Activated CD4-positive, alpha-beta T cell treated with anti-CD3 and anti-CD28 coated beads, Interleukin-2, amount 50 U/mL, for 48 hours (primary cell): Measurements from ENCODE around the gene AMBRA1.
"Not testable (repeated sequence)": the region's sequence is repeated elsewhere in the genome, so short reads cannot be mapped to it uniquely, and the experiment has no call there.

Experiments used
- DNase-seq, 2 experiments: peaks; one replicate each; pipeline ENCODE4 v3.0.0-alpha.2; 2020

AMBRA1 gene

DNA sequence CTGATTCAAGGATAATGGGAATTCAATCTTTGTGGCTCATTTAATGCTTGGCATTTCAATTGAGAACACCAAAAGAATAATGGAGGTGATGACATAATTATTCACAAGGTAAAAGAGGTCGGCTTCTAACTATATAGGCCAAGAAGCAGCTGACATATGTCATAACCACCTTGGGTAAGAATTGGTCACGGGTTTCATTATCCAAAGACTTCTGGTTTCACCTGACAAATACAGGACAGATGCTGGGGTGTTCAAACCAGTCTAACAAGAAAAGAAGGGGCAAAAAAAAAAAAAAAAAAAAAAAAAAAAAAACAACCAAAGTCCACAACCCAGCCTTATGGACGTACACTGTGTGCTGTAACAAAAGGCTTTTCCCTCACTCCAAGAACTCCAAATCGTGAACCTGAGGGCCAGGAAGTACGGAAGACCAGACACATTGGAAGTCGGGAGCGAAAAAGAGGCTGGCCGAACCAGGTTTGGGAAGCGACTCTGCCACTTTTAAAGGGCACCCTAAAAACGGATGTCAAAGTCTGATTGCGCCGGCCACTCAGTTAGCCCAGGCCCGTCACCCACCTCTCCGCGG lies 22.8 kb upstream of the AMBRA1 start:
- no peak for DNase-seq

DNA sequence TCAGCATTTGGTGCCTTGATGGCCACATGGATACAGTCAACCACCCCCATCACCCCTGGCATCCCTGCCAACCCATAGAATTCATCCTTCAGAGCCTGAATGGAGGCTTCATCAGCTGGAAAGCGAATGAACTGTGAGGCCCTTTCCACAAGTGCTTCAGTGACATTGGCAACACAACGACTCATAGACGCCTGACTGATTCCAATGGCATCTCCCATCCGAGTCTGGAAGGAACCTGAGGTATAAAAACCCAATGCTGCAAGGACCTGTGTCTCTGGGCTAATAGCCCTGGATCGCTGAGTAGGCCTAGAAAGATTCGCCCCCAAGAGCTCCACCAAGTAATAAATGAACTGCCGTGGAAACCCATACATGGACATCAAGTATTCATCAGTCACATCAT lies 21.9 kb upstream of the AMBRA1 start:
- DNase-seq: no peak

DNA sequence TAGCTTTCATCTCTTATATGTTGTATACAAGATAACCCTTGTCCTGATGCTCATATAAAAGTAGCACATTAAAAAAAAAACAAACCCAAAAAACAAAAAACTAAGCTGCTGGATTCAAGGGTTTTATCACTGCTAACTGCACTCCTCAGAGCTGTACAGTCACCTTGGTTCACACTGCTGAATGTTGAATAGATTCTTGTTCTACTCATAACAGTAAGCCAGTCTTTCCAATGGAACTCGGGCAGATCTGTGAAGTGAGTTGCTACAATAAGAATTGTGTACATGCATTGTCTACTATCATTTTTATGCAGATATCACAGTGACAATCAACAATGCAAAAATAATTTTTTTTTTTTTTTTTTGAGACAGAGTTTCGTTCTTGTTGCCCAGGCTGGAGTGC lies 18.5 kb upstream of the AMBRA1 start:
- no peak for DNase-seq

DNA sequence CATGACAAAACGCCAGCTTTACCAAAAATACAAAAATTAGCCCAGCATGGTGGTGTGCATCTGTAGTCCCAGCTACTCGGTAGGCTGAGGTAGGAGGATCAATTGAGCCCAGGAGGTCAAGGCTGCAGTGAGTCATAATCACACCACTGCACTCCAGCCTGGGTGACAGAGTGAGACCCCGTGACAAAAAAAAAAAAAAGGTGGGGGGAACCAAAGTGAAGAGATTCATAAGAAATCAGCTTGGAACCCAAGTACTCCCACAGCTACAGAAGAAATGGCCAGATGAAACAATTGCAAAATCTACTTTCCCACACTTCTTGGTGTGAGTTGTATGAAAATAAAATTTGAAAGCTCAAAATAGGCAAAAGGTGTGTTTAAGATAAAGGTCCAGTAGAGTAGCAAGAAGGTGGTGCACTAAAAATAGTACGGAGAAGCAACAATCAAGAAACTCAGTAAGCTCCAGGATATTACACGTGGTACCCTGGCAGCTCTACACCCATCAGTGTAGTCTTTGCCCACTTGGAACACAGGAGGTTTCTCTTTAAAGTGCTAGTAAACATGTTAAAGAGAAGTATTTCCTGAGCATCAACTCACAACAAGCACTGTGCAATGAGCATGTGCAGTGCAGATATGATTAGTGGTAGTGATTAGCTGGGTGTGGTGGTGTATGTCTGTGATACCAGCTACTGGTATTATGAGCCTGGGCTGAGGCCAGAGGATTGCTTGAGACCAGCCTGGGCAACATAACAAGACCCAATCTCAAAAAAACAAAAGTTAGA lies 17.9 kb upstream of the AMBRA1 start:
- no peak for DNase-seq

DNA sequence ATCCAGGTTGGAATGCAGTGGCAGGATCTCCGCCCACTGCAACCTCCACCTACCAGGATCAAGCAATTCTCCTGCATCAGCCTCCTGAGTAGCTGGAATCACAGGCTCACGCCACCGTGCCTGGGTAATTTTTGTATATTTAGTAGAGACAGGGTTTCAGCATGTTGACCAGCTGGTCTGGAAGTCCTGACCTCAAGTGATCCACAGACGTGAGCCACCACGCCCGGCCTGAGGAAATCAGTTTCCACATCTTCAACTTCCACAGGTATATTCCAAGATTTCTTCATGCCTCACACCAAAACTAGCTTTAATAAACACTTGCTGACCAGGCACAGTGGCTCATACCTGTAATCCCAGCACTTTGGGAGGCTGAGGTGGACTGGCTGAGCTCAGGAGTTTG lies 15.6 kb upstream of the AMBRA1 start:
- no peak for DNase-seq

DNA sequence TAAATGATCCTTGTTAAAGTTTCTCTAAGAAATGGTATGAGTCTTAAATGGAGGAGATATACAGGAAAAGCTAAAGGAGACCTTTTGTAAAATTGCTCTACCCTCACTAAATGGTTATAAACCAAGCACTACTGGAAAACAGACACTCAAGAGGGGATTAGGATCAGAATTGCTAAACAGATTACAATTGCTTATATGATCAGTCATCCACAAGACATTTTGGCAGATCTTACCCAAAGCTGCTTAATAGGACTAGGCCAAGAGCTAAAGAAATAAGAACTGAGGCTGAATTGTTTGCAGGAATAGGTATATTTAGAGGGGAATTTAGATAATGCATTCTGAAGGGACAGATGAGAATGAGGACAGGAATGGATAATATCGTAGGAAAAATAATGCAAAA lies 13.7 kb upstream of the AMBRA1 start:
- no peak for DNase-seq

DNA sequence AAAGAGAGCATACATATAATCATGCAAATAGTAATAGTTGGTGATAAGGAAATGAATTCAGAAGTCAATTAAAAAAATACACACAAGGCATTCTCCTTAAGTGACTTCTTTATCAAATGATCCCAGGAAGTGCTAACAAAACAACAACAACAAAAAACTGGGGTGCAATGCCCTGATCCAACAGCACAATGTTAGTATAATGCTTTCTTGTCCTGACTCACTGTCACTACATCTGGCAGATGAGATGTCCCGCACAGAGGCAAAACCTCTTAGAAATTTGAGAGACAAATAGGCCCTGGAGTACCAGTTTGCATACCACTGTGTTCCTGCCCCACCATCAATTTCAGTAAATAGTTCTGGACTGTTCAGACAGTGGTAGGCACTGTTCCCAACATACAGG lies 11.0 kb upstream of the AMBRA1 start:
- no peak for DNase-seq

DNA sequence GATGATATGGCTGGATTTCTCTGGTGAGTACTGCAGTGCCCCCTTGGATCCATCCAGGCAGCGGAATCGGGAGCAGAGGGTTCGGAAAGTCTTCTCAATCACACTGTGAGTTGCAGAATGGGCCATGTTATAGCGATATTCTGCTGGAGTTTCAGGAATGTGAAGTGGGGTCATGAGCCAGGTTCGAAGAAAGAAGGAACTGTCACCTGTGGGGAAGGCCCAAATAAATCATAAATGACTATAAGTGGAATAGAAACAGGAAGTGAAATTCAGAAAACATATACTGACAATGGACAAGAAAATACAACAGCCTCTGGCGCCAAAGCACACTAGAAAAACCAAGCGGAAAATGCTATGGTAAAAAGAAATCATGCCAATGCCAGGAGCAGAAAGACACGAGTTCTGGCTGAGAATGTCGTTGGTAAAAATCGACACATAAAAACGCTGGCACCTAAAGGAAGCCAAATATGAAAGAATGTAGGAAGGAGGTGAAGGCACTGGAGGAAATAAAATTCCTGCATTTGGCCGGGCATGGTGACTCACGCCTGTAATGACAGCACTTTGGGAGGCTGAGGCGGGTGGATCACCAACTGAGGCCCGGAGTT lies 10.0 kb upstream of the AMBRA1 start:
- DNase-seq: no peak

DNA sequence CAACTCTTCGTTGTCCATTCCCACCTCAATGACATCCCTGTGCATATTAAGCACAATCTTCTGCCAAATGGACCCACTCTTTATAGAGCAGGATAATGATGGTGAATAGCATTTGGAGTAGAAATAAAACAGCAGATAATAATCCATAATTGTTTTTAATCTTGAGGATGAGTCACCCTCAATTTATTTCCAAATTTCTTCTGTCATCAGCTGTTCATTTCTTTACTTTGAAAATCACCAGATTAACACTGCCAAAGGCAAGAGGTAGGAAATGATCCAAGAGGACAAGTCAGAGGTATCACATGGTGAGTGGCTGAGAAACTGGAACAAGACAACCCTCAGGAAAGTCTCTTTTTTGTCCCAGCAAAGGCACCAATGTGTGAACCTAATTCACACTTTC lies 7.3 kb upstream of the AMBRA1 start:
- DNase-seq: no peak

DNA sequence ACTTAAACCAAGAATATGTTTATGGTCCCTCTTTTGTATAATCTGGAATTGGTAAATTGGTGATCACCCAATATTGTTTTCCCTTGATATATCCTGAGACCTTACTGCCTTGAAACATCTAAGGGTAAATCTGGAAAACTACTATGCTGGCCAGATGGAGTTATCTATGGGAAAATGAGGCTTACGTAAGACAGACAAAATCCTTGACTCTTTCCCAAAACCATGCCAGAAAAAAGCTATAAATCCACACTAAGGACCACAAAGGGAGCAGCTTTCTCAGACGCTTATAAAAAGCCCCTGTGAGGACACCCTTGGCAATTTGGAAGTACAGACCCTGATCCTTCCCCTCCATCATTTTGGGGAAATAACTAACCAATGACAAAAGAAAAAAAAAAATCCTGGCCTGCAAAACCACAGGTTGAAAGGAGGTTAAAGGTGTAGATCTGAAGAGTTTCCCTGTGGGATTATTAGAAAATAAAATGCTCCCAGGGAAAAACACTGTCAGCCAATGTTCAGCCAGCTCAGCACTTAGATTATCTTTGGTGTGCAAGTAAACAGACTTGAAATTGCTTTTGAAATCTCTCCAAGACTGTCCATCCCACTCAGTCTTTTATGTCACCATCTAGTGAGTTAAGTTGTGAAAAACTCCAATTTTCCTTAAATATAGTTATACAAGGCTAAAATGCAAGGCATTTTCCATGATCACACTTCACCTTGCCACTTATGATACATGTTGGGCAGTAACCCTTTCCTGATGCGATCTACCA lies 6.6 kb upstream of the AMBRA1 start:
- no peak for DNase-seq

DNA sequence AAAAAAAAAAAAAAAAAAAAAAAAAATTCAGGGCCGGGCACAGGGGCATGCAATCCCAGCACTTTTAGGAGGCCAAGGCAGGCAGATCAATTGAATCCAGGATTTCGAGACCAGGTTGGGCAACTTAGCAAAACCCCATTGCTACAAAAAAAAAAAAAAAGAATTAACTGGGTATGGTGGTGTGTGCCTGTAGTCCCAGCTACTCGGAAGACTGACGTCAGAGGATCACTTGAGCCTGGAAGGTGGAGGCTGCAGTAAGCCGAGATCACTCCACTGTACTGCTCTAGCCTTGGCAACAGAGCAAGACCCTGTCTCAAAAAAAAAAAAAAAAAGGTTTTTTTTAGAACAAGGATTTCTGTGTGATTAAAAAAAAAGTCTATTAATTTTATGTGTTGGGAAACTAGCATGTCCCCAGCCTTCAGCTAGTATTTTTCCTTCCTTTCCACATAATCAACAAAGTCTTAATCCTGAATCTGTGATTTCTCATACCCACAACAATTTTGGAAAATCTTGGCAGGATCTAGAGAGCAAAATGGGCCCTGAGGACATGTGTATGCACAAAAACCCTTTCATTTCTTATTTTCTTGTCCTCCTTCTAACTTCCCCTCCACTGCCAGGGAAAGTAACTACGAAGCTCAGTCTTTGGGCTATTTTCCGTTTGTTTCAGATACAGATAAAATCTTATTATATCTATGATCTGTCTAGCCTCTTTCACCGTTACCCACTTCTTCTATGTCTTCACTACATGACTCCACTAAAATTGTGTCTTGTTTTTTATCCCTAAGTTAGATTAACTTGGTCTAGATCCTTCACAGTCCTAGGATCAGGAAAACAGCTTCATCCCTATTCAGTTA lies 5.7 kb upstream of the AMBRA1 start:
- DNase-seq: no peak

DNA sequence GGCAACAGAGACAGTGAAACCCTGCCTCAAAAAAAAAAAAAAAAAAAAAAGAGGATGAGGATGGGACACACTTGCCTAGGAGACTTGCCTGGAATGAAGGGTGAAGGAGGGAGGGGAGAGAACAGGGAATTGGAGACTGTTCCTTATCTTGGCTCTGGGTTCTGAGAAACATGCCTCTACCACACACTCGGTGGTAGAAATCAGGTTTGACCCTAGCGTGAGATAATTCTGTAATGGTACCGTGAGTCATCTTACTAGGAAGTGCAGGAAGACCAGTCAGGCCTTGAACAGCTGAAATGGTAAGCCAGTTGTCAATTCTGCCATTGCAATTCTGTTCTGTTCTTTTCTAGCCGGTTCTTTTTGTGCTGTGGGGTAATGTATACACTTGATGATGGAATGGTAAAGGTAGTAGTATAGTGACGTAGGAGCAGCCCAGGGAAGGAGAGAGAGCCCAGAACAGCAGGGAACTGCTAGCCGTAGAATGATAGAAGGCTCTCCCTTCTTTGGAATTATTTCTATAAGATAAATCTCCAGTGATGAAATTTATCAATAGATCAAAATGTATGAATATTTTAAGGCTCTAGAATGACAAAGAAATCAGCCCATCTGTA lies 3.9 kb upstream of the AMBRA1 start:
- DNase-seq: no peak

DNA sequence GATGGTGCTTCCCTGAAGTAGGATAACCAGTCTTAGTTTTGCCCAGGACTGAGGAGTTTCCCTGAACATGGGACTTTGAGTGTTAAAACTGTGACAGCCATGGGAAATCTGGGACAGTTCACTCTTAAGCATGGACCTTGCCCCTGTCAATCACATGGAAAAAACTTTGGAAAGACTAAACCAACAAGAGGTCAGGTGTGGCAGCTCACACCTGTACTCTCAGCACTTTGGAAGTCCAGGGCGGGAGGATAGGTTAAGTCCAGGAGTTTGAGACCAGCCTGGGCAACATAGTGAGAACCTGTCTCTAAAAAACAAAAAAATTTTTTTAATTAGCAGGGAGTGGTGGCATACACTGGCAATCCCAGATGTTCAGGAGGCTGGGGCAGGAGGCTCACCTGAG lies 3.3 kb upstream of the AMBRA1 start:
- DNase-seq: no peak

DNA sequence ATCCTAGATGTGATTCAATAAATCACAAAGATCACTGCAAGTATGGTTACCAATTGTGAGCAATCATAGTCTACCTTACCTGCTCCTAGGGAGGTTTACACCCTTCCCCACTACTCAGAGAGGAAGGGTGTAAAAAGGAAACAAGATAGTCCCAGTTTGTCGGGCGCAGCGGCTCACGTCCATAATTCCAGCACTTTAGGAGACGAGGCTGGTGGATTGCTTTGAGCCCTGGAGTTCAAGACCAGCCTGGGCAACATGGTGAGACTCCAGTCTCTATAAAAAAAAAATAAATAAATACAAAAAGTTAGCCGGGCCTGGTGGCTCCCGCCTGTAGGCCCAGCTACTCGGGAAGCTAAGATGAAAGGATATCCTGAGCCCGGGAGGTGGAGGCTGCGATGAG lies 962 bp upstream of the AMBRA1 start:
- no peak for DNase-seq

DNA sequence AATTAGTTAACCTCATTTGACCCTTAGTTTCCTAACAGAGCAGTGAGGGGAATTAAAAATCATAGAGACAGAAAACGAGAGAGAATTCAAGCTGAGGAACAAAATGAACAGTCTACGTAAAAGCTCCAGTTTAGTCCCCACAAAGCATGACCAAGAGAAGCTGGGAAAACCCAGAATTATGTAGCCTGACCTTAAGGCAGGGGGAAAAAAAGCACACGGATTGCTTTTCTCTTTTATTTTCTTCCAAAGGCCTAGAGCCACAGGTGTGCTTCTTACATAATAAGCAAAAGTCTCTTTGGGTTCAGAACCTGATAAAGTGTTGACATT lies 514 bp upstream of the AMBRA1 start:
- no peak for DNase-seq

DNA sequence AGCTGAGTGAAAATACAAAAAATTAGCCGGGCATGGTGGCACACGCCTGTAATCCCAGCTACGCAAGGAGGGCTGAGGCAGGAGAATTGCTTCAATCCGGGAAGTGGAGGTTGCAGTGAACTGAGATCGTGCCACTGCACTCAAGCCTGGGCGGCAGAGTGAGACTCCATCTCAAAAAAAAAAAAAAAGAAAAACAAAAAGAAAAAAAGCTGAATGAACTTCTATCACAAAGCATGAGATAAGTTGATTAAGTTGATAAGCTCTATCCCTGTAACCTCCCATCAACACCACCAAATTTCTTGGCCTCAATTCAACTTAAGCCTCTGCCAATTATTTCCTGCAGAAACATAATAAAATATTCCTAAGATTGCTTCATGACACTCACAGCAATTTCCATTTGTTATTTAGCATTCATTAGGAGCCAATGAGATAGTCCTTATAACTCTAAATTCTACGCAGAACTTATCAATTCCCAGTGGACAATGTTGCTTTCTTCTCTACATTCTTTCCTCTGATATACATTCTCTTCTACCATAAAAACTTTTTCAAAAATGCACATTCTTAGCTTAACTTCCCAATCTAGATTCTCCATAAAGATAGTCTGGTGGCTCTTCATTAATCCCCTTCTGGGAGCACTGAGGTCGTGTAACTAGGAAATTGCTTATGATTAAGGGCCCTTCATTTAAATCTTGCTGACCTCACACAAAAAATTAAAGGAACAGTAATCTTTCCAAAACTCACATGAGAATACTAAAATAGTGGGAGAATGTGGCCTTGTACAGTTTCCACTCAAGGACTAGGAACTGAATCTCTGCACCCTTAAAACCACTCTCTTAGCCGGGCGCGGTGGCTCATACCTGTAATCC lies 2.9 kb downstream of the AMBRA1 start:
- no peak for DNase-seq

DNA sequence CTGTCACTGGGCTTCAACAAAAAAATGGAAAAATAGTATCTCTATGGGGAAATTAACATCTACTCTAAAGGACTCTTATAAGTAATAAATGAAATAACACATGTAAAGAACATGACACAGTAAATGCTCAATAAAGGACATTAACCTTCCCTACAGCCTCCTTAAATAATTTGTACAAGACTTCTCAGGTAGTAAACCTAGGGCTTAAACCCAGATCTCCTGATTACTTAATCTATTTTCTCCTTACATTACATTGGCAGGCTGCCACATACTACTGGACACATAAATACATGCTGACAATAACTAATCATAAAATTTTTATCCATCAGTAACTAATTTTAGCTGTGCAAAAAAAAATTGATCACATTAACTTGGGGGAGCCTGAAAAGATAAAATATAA lies 4.9 kb downstream of the AMBRA1 start:
- no peak for DNase-seq

DNA sequence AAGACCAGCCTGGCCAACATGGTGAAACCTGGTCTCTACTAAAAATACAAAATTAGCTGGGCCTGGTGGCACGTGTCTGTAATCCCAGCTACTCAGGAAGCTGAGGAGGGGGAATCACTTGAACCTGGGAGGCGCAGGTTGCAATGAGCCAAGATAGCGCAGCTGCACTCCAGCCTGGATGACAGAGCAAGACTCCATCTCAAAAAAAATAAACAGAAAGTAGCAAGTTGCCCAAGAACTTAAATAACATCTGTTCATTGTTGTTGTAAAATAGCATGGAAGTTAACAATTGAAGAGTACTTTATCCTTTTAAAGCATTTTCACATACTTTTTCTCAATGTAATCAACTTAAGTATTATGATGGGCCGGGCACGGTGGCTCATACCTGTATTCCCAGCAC lies 5.7 kb downstream of the AMBRA1 start:
- no peak for DNase-seq

DNA sequence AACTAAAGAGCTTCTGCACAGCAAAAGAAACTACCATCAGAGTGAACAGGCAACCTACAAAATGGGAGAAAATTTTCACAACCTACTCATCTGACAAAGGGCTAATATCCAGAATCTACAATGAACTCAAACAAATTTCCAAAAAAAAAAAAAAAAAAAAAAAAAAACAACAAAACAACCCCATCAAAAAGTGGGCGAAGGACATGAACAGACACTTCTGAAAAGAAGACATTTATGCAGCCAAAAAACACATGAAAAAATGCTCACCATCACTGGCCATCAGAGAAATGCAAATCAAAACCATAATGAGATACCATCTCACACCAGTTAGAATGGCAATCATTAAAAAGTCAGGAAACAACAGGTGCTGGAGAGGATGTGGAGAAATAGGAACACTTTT lies 10.3 kb downstream of the AMBRA1 start:
- not testable (repeated sequence) for DNase-seq

DNA sequence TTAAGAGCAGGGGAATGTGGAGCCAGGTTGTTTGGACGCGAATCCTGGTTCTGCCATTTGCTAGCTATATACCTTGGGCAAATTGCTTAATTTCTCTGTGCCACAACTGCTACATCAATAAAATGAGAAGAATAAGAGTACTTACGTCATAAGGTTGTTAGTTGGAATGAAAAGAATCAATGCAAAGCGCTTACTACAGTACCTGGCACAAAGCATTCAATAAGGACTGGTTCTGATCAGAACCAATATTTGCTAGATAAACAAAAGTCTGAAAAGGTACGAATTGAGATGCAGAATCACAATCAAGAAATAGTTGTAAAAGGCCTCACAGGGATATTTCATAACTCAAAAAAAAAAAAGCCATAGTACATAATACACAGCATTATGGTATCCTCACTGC lies 11.2 kb downstream of the AMBRA1 start:
- no peak for DNase-seq

DNA sequence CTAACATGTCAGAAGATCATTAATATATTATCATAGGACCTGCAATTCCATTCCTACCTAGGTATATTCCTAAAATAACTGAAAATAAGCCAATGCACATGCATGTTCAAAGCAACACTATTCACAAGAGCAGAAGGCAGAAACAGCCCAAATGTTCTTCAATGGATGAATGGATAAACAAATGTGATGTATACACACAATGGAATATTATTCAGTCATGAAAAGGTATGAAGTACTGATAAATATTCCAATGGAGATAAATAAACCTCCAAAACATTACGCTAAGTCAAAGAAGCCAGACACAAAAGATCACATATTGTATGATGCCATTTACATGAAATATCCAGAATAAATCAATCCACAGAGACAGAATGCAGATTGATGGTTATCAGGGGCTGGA lies 16.8 kb downstream of the AMBRA1 start:
- DNase-seq: no peak

DNA sequence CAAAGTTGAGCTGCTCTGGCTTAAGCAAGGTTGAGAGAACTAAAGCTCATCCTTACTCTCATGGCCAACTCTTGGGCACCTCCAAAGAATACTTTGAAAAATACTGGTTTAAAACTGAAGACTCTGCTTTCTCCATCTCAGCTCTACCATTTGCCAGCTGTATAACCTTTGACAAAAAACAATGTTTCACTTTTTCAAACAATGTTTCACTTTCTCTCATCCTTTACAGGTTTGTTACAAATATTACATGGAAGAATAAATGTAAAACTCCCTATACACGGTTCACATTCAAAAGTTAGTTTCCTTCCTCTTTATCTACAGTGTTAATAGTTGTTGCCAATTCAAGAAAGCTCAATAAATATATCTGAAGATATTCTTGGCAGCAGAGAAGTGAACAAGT lies 19.2 kb downstream of the AMBRA1 start:
- DNase-seq: no peak
